GM18505 (cell line): ENCODE measurements around the gene FAM180B.

Experiments
- ATAC-seq: cut with Tn5 transposase; IDR thresholded peaks from one replicate; pipeline ENCODE4 v1.9.1; 2021; ENCODE audit not compliant: unreplicated experiment
- POLR2A ChIP-seq: IDR thresholded peaks from 4 replicates; pipeline ENCODE4 v1.6.1; 2011; ENCODE audit warnings: borderline replicate concordance; ENCODE audit not compliant: insufficient read depth, insufficient read length; ENCODE audit errors: extremely low read depth

FAM180B gene

DNA sequence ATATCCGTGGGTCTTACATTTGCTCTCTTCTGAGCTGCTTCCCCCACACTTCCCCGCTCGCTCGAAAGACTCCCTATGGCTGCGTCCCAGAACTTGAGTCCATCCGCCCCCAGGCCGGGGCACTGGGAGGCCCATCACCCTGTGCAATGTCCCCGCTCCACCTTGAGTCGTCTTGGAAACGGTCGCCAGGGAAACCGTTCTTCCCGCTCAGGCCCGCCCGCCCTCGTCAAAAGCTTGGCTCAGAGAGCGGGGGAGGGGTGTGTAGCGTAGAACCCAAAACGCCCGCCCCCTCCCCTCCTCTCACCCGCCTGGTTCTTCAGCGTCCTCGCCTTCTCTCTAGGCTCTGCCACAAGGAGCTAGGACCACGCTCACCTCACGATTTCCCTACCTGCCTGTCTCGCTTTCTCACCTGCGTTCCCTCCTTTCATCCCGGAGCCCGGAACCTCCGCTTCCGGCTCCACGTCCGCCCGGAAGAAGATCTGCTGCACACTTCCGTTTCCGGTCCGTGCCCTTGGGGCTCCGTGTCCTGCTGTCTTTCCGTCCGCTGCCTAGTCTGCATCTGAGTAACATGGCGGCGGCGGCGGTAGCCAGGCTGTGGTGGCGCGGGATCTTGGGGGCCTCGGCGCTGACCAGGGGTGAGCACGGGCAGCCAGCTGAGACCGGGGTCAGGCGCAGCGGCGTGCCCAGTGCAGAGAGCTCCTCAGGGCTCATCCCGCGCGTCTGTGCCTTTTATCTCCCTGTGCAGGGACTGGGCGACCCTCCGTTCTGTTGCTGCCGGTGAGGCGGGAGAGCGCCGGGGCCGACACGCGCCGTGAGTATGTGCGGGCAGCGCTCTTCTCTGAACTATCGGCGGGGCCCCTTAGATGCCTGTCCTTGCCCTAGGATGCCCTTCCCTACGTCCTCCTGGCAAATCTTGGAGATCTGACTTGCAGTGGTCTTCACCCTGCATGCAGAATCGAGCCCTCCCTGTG is 7.7 kb upstream of the FAM180B start, which contains the start of the genes KBTBD4 and NDUFS3:
Gene KBTBD4, minus strand, starts transcription at position 447 of the 971 bp plus-strand sequence. Its CDS starts 19 bp downstream, at position 428.
Gene NDUFS3, plus strand, starts transcription at position 551 of the 971 bp plus-strand sequence. Its CDS starts 18 bp downstream, at position 569.
- TF ChIP-seq POLR2A, result peak; percentile 81

GRCh38 chr11:47583844-47584243 is 2.6 kb upstream of the FAM180B start:
- TF ChIP-seq POLR2A, result no peak

More for the DNA sequence above, 7.7 kb upstream of the FAM180B start, which contains the start of the genes KBTBD4 and NDUFS3:
- ATAC-seq, result peak; percentile 92

DNA sequence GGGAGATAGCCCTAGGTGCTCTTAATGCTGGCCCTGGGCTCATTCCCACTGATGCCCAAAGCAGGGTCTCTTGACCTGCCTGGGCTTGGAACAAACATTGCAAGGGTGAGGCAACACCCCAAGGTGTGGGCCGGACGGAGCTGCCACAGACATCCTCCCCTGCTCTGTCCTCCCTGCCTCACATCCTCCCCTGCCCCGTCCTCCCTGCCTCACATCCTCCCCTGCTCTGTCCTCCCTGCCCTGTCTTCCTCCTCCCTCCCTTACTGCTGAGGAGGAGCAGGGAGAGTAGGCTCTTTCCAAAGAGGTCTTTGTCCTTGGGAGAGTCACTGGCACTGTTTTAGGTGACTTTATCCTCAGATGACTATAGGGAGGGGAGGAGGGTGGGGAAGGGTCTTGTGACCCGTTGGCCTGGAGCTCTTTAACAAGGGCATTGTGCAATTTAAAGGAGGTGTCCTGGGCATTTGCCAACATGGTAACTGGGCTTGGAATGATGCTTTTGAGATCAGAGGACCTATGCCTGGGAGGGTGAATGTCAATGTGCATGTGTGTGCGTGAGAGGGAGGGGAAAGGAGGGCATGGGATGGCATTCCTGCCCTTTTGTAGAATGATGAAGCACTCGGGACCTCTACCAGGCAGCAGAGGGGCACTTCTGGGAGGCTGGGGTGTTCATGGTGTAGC is 700 bp downstream of the FAM180B start:
- ATAC-seq, result no peak
- no peak for TF ChIP-seq POLR2A

More at GRCh38 chr11:47583844-47584243, 2.6 kb upstream of the FAM180B start:
- no peak for ATAC-seq

GRCh38 chr11:47587723-47588326 is 1.3 kb downstream of the FAM180B start:
- no peak for ATAC-seq
- TF ChIP-seq POLR2A, result no peak

DNA sequence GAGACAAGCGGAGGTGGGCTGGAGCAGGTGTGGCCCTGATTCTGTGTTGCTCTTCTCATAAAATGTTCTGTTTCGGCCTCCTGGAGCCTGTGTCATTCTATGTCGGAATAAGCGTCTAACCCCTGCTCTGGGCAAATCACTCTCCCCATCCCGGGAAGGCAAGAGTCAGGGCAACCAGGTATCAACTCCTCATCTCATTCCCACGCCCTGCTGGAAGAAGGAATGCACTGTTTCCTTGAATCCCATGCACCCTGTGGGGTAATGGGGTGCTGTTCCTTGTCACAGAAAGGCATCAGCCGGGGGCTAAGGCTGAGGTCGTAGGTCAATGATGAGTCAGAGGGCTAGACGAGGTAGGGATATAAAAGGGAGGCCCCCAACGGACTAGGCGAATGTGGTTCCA is 2.6 kb downstream of the FAM180B start:
- ATAC-seq, result no peak
- TF ChIP-seq POLR2A, result no peak

GRCh38 chr11:47589584-47589976 is 3.1 kb downstream of the FAM180B start:
- ATAC-seq, result no peak
- TF ChIP-seq POLR2A, result no peak

DNA sequence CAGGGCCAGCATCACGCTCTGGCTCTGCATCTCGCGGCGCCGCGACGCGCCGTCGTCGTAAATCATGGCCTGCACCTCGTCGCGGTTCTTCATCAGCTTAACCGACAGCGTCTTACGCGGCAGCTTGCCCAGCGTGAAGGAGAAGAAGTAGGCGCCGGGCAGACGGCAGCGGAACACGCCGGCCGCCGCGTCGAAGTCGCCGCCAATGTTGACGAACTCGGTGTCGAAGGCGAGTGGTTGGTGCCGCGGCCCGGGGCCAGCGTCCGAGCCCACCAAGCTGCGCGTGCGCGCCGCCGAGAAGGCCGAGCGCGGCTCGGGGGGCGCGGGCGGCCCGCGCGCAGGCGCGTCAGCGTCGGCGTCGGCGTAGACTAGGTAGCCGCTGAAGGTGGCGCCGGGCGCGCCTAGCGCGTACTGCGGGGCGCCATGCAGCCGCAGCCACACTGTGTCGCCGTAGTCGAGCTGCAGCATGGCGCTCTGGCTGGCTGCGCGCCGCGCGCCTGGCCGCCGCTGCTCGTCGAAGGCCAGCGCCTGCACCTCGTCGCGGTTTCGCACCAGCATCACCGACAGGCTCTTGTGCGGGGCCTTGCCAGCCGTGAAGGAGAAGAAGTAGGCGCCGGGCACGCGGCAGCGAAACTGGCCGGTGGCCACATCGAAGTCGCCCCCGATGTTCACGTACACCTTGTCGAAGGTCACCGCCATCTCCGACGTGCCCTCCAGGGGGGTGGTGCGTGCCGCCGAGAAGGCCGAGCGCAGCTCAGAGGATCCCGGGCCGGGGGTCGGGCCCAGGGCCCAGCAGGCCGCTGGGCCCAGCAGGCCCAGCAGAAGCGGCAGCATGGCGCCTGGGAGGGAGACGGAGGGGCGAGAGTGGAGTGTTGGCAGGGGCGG is 3.7 kb downstream of the FAM180B start:
- no peak for ATAC-seq
- no peak for TF ChIP-seq POLR2A

GRCh38 chr11:47591764-47592163 is 5.3 kb downstream of the FAM180B start:
- TF ChIP-seq POLR2A, result no peak
- no peak for ATAC-seq

GRCh38 chr11:47592251-47592650 is 5.8 kb downstream of the FAM180B start:
- TF ChIP-seq POLR2A, result no peak
- ATAC-seq, result no peak

DNA sequence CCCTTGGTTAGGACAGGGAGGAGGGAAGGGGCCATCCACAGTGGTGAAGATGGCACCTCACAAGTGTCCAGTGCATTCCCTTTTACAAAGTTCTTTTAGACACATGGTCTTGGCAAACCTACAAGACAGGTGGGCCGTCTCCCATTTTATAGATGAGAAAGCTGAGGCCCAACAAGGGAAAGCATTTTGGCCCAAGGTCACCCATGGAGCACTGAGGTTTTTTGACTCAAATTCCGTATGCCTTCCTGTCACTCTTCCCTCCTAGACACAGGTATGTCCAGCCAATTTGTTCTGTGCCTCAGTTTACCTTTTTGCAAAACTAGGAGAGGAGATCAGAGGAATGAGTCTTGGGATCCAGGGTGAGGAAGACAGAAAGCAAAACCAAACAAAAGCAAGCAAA is 6.5 kb downstream of the FAM180B start:
- TF ChIP-seq POLR2A, result no peak
- no peak for ATAC-seq

DNA sequence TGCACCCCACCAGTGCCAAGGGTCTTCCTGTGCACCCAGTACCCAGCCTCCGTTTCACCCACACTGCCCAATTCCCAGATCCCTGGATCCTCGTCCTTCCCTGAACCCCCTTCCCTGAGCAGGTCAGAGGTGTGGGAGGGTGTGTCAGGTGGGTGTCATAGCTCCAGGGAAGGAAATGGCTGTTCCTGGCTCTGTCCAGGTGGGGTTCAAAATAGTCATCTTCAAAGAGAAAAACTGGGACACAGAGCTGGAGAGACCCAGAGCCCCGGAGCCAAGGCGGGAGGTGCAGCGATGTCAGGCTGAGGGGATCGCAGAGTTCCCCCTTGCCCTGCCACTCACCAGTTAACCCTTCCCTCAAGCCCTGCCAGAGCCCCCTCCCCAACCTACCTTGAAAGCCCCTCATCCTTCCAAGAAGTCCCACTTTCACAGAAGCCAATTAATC is 7.0 kb downstream of the FAM180B start:
- ATAC-seq, result no peak
- TF ChIP-seq POLR2A, result no peak

DNA sequence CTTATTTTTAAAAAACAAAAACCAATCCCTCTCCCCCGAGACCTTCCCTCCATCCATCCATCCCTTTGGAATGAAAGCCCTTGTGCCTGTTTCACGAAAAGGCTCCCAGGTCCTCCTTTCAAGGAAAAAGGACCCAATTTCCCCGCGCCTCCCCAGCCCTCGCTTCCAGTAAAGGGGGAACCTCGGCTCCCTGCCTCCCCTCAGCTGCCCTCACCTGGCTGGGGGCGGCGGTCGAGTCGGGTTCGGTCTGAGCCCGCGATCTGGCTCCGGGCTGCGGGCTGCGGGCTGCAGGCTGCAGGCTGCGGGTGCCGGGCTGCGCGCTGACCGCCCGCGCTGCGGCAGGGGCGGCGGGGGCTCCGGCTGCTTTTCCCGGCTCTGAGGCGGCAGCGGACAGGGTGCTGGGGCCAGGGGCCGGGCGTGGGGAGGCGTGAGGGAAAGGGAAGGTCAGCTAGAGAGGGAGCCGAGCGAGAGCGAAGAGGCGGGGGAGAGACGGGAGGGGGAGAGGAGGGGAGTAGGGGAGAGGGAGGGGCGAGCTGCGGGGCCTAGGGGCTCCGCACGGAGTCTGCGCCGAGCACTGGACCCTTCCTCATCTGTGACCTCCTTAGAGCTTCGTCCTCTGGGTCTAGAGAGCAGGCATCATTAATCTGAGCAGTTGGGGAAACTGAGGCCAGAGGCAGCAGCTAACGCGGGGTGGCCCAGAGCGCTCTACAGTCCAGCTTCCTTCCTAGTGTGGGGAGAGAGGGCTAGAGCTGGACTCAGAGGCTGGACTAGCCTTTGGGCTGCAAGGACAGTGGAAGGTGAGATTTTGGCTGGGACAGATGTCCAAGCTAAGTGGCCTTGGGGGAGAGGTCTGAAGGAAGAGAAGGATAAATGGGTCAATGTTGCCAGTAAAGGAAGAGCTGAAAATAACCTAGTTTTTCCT is 7.7 kb downstream of the FAM180B start, which contains the start of gene C1QTNF4:
Gene C1QTNF4, minus strand, starts transcription at position 478 of the 922 bp plus-strand sequence. CDS start 3,601 bp downstream, outside the sequence.
- TF ChIP-seq POLR2A, result no peak
- no peak for ATAC-seq

GRCh38 chr11:47595029-47595428 is 8.6 kb downstream of the FAM180B start:
- TF ChIP-seq POLR2A, result no peak

More at GRCh38 chr11:47595029-47595428, 8.6 kb downstream of the FAM180B start:
- ATAC-seq, result no peak
